Peyer's patch (tissue), 4 donors: Measurements from ENCODE around the gene TMEM40.

ENCODE experiments used
- POLR2A ChIP-seq, 2 donors: fragments of 450-650 bp; IDR thresholded peaks; one replicate each; pipeline ENCODE4 v1.5.1; 2017; ENCODE audit warnings: antibody characterized with exemption in 2 of 2, mild to moderate bottlenecking in 2 of 2, moderate library complexity in 2 of 2
- TF ChIP-seq, protein P1 (sequence below), 6 experiments: fragments of 450-650 bp in 4 of 6; fragments of 200-600 bp in 2 of 6; sonication (generic) in 1 of 6; IDR thresholded peaks; one replicate each; pipeline ENCODE4 v1.5.1; 2017 to 2019; ENCODE audit warnings: antibody characterized with exemption in 6 of 6, mild to moderate bottlenecking in 3 of 6, moderate library complexity in 1 of 6

DNA sequence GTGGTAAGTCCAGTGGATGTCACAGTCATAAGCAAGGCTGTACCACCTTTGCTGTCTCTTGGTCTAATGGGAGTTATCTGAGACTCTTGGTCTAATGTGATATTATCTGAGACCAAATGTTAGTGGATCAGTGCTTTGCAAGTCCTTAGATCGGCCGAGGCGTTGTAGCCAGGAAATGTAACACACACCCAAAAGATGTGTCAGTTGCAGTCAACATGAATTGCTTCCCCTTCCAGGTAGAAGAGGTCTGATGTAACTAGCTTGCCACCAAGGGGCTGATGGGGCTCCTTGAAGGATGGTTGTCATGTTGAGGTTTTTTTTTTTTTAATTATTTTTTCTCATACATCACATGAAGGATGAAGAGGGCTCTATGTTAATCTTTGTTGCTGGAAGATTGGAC lies 49.7 kb downstream of the TMEM40 start:
- no peak for TF ChIP-seq POLR2A (IDR thresholded peaks at IDR 0.05)
- TF ChIP-seq, protein P1, sequence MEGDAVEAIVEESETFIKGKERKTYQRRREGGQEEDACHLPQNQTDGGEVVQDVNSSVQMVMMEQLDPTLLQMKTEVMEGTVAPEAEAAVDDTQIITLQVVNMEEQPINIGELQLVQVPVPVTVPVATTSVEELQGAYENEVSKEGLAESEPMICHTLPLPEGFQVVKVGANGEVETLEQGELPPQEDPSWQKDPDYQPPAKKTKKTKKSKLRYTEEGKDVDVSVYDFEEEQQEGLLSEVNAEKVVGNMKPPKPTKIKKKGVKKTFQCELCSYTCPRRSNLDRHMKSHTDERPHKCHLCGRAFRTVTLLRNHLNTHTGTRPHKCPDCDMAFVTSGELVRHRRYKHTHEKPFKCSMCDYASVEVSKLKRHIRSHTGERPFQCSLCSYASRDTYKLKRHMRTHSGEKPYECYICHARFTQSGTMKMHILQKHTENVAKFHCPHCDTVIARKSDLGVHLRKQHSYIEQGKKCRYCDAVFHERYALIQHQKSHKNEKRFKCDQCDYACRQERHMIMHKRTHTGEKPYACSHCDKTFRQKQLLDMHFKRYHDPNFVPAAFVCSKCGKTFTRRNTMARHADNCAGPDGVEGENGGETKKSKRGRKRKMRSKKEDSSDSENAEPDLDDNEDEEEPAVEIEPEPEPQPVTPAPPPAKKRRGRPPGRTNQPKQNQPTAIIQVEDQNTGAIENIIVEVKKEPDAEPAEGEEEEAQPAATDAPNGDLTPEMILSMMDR (IDR thresholded peaks at IDR 0.05), result no peak
